EL (cell line): ENCODE data around the gene PKN1.
"Not testable (repeated sequence)": the region's sequence is repeated elsewhere in the genome, so short reads cannot be mapped to it uniquely, and the experiment has no call there.

ENCODE experiments used
- DNase-seq: peaks from one replicate; pipeline ENCODE4 v3.0.0-alpha.2; 2016

PKN1 gene

GRCh38 chr19:14432791-14433553 lies at the start of gene PKN1:
Gene PKN1, plus strand, starts transcription at chr19:14433306. Its CDS starts 216 bp downstream, at chr19:14433522.
- peak; percentile 56 for DNase-seq

DNA sequence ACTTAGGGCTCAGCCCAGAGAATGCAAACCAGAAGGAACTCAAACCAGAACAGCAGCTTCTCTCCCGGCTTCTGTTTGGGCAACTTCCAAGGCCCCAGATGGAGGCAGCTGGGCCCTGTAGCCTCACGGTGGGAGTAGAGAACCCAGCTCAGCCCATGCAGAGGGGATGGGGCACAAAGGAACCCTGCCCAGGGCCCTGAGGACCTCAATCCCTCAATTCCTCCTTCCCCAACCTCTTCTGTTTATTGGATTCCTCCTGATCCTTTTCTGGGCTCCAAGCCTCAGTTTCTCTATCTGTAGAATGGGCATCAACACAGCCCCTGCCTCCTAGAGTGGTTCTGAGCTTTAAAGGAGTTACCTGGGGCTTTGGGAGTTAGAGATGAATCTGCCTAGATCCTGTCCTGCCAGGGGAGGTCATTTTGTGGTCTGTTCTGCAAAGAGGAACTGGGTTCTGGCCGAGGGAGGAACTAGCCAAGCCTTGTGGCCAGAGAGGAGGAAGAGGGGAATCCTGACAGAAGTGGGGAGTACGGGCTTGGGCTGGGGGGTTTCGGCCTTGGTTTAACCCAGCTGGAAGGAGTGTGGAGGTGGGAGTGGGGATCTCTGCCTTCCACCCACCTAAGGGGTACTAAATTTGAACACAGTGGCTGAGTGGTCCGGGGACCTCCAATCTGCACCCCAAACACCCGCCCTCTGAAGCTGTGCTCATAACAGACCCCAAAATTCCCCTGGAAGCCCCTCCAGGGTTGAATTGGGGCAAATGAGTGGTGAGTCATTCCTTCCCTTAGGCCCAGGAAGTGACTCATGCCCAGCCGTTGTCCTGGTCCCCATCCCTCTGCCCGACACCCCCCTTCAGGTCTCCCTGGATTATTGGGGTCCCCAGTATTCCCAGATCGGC lies 49.2 kb upstream of the PKN1 start:
- DNase-seq: peak; percentile 76

DNA sequence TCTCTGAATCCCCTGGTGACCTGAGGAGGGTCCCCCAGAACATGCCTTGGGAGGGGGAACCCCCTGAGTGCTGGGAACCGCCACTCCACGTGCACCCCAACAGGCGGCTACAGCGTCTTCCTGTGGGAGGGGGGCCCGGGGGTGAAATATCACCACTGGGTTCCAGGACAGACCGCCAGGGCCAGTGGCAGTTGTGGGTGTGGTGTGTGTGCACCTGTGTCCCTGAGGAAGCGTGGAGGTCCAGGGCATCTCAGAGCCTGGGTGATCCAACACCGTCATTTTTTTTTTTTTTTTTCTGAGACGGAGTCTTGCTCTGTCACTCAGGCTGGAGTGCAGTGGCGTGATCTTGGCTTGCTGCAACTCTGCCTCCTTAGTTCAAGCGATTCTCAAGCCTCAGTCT lies 47.6 kb upstream of the PKN1 start:
- DNase-seq: no peak

- no peak for DNase-seq
Observed at GRCh38 chr19:14390548-14390947, 42.6 kb upstream of the PKN1 start.

GRCh38 chr19:14391156-14391821 lies 41.8 kb upstream of the PKN1 start:
- no peak for DNase-seq

DNA sequence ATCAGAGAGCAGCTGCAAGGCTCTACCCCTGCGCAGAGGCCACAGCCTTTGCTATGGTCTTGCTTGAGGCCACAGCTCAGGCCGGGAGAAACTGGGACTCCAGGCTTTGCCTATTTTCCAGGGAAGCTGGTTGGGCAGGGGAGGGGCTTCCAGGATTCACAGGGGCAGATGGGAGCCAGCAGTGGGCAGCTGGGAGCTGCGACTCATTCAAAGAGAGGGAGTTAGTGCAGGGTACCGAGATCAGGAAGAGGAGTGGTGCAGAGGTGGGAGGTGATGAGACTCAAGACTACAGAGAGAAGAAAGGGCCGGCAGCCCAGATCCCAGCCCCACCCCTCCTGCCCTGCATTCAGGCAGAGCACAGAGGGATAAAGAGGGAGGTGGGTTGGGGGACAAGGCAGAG lies 39.8 kb upstream of the PKN1 start:
- DNase-seq: no peak

- no peak for DNase-seq
Observed at GRCh38 chr19:14394167-14394566, 38.9 kb upstream of the PKN1 start.

DNA sequence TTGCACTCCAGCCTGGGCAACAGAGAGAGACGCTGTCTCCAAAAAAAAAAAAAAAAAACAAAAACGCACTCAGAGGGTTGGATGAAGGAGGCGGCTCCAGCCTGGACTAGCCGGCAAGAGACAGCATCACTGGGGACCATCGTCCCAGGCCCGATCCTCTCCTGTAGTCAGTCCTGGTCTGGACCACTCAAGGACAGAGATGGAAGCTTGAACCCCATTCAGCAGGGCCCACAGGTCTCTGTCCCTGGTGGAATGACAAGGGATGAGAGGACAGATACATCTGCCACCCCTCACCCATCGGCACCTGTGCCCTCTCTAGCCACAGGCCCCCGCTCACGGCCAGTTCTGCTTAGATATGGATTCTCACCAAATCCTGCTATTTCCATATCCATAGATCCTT lies 37.8 kb upstream of the PKN1 start:
- no peak for DNase-seq

- DNase-seq: no peak
Observed at GRCh38 chr19:14395710-14396336, 37.3 kb upstream of the PKN1 start.

DNA sequence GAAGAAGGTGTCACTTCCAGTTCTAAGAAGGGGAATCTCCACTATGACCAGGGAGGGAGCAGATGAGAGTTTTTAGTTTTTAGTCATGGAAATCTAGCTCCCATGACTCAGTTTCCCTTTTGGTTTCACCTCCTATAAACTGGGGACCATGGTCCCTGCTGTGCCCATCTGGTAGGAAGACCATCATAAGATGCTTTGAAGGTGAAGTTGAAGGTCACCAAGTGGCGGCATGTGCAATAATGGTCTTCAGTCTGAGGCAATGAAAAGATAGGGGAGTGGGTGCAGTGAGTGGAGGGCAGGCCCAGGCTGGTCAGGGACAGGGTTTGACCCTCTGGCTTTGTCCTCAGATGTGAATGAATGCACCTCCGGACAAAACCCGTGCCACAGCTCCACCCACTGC lies 36.4 kb upstream of the PKN1 start:
- not testable (repeated sequence) for DNase-seq

DNA sequence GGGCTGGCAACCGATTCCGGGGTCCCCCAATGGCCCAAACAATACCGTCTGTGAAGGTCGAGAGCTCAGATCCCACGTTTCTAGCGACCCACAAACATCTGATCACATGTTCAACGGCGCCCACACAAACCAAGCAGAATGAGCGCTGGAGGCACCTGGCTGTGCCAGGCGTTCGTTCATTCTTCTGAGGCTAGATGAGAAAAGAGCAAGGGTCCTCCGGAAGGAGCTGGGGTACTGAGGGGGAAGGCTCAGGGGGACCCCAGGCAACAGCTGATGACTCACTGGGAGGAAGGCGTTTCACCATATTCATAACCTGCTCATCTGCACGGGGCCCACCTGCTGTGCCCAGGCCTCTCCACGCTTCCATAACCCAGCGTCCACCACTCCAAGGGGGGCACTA lies 35.9 kb upstream of the PKN1 start:
- not testable (repeated sequence) for DNase-seq

DNA sequence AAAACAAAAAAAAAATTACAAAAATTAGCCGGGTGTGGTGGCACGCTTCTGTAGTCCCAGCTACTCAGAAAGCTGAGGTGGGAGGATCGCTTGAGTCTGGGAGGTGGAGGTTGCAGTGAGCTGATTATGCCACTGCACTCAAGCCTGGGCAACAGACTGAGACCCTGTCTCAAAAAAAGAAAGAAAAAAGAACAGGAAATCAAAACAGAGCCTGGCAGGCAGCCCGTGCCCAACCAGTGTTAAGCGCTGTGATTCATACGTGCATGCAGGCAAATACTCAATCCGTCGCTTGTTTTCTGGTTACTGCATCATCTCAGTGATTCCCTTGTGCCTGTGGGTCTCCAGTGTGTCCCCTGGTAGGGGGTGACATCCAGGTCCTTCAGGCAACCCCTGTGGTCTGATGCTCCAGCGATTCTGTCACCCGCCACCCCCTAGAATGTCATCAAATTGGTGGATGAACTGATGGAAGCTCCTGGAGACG lies 32.1 kb upstream of the PKN1 start:
- no peak for DNase-seq

DNA sequence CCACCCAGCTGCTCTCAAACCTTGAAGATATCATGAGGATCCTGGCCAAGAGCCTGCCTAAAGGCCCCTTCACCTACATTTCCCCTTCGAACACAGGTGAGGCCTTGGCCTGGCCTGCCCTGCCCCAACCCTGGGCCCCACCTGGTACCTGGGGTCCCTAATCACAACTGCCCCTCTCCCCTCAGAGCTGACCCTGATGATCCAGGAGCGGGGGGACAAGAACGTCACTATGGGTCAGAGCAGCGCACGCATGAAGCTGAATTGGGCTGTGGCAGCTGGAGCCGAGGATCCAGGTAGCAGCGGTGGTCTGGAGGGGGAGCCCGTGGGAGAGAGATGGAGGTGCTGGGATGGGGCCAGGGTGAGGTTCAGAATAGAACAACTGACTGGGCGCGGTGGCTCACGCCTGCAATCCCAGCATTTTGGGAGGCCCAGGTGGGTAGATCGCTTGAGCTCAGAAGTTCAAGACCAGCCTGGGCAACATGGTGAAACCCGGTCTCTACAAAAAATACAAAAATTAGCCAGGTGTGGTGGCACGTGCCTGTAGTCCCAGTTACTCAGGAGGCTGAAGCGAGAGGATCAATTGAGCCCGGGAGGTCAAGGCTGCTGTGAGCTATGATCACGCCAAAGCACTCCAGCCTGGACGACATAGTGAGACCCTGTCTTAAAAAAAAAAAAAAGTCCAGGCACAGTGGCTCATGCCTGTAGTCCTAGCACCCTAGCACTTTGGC lies 31.5 kb upstream of the PKN1 start:
- no peak for DNase-seq

DNA sequence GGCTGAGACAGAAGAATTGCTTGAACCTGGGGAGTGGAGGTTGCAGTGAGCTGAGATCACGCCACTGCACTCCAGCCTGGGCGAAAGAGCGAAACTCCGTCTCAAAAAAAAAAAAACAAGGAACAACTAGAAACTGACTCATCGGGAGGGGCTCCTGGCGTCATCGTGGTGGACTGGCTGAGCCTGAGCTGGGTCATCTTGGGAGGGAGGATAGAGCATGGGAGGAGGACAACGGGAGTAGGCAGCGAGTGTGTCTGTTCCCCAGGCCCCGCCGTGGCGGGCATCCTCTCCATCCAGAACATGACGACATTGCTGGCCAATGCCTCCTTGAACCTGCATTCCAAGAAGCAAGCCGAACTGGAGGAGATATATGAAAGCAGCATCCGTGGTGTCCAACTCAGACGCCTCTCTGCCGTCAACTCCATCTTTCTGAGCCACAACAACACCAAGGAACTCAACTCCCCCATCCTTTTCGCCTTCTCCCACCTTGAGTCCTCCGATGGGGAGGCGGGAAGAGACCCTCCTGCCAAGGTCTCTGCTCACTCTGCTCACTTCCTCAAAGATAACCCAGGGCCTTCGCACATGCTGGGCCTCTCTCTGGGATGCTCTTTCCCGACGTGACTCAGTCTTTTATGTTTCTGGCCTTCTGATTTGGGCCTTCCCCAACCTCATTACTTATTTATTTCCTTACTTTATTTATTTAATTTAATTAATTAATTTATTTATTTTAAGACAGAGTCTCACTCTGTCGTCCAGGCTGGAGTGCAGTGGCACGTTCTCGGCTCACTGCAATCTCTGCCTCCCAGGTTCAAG lies 30.6 kb upstream of the PKN1 start:
- DNase-seq: peak; percentile 89

DNA sequence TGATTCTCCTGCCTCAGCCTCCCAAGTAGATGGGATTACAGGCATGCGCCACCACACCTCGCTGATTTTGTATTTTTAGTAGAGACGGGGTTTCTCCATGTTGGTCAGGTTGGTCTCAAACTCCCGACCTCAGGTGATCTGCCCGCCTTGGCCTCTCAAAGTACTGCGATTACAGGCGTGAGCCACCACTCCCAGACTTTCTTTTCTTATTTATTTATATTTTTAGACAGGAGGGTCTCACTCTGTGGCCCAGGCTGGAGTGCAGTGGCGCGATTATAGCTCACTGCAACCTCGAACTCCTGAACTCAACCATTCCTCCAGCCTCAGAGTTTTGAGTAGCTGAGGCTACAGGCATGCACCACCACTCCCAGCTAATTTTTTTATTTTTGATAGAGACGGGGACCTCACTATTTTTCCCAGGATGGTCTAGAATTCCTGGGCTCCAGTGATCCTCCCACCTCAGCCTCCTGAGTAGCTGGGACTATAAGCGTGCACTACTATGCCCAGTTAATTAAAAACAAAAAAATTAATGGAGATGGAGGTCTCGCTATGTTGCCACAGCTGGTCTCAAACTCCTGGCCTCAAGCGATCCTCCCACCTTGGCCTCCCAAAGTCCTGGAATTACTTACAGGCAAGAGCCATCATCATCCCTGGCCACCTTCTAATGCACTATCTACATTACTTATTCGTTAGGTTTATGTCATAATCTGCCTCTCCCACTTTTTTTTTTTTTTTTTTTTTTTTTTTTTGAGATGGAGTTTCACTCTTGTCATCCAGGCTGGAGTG lies 29.8 kb upstream of the PKN1 start:
- DNase-seq: not testable (repeated sequence)

- no peak for DNase-seq
Observed at GRCh38 chr19:14404312-14404711, 28.8 kb upstream of the PKN1 start.

DNA sequence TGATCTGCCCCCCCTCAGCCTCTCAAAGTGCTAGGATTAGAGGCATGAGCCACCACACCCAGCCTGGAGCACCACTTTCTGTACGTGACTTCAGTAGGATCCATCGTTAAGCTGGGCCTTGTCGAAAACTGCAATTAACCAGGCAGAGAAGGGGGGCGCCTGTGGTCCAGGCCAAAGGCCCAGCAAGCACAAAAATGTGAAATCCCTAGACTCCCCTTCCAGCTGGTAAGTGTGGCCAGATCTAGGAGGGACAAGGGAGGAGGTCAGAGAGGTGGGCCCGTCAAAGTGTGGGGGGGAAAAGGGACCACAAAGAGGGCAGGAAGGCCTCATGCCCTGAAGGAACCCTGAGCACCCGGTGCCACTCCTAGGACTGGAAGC lies 27.7 kb upstream of the PKN1 start:
- no peak for DNase-seq

GRCh38 chr19:14405758-14406644 lies 27.1 kb upstream of the PKN1 start:
- peak; percentile 70 for DNase-seq

- no peak for DNase-seq
Observed at GRCh38 chr19:14406645-14407401, 26.3 kb upstream of the PKN1 start.
